ENCODE results near the gene ZNF486.
"Not testable (repeated sequence)": the region's sequence is repeated elsewhere in the genome, so short reads cannot be mapped to it uniquely, and the experiment has no call there.

GRCh38 chr19:20214366-20214765, 47.4 kb downstream of the ZNF486 start:
- not testable (repeated sequence) for TF ChIP-seq CTCF, POLR2A (IDR thresholded peaks at IDR 0.05)

All from esophagus squamous epithelium (tissue), 4 donors.